Bone marrow (tissue), 2 donors: ENCODE data around the gene PCDH12.
A peak's percentile ranks its signal among the peaks of the same experiment; 100 is the strongest.

Experiments
- DNase-seq, 2 donors: peaks; one replicate each; lab custom pipeline; 2025; lab: John Stamatoyannopoulos, UW

Gene PCDH12

GRCh38 chr5:141966275-141966962 lies 8.4 kb upstream of the PCDH12 start:
- DNase-seq, result no peak

DNA sequence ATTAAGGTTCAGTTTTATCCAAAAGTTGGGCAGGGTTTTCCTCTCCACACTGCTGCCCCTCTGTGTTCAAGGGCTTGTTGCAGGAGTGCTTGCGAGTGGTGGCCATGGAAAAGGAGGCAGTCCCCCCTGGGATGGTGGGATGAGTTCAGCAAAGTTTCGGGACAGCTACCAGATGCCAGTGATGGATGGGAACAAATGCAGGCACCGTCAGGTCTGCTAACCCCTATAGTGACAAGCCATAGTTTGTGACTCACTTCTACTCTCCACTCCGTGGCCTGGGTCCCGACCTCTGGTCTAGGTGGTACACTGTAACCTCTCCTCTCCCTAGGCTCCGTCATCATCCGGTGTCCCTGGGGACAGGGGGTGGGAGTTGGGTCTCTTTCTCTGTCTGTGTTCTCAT lies 7.1 kb upstream of the PCDH12 start:
- DNase-seq, result no peak

DNA sequence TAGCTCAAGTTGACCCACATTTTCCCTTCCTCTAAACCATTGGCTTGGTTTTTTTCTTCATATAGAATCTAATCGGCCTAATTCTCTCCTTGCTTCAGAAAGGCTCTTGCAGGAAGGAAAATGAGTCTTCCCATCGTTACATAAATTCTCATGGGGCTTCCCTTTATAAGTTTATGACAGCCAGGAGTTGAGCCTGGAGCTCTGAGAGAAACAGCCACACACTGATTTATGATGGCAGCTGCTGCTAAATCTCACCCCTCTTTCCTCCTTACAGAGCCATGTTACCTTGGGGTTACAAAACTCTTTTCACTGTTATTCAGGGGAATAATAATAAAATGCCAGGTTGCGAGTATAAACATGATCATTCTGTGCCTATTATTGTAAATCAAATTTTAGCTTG lies 5.7 kb upstream of the PCDH12 start:
- DNase-seq, result no peak

DNA sequence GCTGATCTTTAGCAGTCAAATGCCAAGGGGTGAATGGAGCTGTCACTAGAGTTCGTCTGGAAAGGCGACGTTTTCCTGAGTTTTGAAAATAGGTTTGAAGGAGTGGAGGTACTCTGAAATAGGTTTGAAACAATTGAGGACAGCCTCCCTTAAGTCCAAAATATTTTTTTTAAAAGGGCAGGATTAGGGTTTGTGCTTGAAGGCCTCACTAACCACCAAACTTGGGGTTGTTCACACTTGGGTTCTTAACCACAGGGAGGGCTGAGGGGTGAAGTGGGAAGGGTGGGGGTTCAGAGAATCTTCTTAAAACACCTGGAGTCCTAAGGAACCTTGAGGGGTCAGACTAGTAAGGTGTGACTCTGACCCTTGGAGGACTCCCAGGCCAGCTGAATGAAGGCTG lies 3.5 kb upstream of the PCDH12 start:
- no peak for DNase-seq

DNA sequence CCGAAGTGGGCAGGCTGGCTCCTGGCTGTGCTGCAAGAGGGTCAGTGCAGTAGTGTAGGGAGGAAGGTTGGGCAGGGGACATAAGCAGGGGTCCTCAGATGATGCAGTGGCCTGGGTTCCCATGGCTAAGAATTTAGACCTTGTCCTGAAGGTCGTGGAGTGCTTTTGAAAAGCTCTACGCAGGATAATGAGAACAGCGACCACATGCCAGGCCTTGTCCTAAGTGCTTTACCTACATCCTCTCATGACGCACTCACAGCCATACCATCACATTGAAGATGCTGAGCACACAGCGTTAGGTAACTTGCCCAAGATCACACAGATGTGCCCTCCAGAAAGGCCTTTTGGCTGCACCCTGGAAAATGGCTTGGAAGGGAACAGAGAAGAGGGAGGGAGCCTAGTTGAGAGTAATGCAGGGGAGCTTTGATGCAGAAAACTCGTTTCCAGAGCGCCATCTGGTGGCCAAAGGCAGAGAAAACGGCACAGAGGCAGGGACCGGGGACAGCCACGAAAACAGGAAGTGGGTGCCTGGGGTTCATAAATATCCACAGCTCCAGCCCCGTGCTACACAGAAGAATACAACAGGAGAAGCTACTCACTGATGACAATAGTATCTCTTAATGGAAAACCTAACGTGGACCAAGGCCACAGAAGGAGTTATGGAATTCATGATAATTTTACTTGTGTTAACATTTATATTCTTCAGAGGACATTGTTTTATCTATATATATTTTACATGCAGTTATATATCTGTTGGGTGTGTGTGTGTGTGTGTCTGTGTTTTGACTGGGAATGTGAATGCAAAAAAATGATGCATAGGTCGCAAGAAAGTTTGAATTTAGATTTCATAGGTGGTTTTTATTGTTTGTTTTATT lies 2.7 kb upstream of the PCDH12 start:
- peak; percentile 69 to 90 for DNase-seq

DNA sequence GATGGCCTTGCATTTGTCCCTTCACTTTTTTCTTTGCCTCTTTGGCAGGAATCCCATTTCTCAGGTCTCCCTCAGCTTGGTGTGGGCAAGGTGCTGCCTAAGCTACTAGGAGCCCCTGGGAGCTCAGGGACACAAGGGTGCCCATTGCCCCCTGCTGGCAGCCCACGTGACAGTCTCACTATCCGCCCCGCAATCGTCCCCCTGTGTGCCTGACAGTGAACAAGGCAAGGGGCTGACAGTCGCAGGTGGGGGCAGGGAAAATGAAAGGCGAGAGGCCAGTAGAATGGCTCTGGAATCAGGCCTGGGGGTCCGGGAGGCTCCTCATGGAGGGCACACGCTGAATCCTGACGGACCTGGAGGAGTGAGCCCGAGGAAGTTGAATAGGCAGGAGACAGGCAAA lies 2.0 kb upstream of the PCDH12 start:
- no peak for DNase-seq

DNA sequence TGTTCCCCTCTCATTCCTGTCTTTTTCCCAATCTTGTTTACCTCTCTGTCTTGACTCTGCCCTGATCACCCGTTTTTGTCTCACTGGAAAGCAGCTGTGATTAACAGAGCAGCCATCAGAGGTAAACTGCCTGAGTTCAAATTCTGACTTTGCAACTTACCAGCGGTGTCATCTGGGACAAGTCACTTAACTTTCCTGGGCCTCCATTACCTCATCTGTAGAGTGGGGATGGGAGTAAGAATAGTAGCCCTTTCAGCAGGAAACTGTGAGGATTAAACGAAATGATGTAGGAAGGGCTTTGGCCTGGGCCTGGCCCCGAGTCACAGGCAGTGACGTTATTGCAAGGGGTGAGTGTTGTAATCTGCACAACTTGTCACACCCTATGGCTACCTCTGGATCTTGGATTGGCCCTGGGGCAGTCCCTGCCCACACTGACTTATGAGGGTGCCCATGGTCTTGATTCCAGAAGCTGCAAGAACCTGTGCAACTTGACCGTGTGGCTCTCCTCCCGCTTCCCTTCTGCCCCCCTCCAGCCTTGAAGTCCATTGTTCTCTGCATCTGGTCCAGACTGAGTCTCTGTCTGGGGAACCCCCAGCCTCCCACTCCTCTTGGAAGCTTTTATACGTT lies 657 bp upstream of the PCDH12 start:
- peak in 1 of 2 donors; percentile 20 for DNase-seq

- DNase-seq, result no peak
These were observed 520 bp downstream of the PCDH12 start for GRCh38 chr5:141957367-141957996.

DNA sequence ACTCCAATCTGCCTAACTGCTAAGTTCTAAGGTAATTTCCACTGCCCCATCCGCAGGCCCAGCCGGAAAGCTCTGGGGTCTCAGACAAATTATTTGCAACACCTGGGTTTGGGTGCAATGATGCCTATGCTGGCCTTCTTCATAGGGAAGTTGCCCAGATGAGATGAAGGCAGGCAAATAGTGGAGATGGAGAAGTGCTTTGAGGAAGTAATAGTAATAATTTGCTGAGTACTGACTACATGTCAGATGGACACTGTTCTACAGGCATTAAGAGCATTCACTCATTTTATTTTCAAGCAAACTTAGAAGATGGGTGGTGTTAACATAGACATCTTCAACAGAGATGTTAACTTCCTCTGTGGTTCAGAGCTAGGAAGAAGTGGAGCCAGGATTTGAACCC lies 3.8 kb downstream of the PCDH12 start:
- DNase-seq, result no peak

DNA sequence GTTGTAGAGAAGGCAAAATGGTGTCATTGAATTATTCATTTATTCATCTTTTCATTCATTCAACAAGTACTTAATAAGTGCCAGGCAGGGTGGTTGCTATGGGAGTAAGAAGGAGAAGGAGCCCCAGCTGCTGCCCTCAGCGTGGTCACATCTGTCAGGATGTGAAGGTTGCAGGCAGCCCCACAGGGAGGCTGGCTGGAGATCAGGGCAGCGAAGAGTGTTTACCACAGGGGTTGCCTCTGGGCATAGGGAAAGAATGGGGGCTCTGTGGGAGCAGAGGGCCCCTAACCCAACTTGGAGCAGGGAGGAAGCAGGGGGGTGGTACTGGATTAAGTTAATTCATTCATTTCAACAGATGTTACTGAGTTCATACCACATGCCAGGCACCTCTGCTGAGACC lies 6.0 kb downstream of the PCDH12 start:
- no peak for DNase-seq

GRCh38 chr5:141951332-141951781 lies 6.6 kb downstream of the PCDH12 start:
- no peak for DNase-seq

DNA sequence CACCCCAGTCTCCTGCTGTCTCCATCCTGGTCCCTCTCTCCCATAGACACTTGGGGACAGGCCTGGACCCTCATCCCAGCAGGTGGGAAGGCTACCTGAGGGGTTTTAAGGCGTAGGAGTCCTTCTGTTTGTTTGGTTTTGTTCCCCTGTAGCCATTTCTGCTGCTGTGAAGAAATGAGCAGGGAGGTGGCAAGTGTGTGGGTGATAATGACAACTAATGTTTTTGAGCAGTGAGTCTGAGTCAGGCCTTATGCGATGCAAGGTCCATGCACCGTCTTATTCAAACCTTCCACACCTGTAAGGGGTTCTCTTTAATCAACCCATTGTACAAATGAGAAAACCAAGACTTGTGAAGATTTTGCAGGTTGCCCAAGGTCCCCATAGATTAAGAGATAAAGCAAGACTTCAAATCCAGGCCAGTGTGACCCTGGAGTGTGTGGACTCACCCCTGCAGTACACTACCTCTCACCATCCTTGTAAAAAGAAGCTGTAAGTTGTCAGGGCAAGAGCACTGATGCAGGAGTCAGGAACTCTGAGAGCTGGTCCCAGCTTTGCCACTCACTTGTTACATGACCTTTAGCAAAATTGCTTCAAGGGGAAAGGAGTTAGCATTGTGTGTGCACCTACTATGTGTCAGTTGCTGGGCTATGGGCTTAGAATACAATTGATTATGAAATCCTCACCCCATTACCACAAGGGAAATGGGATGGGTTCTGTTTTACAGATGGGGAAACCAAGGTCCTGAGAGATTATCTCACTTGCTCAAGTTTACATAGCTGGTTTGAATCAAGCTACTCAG lies 7.6 kb downstream of the PCDH12 start:
- no peak for DNase-seq

DNA sequence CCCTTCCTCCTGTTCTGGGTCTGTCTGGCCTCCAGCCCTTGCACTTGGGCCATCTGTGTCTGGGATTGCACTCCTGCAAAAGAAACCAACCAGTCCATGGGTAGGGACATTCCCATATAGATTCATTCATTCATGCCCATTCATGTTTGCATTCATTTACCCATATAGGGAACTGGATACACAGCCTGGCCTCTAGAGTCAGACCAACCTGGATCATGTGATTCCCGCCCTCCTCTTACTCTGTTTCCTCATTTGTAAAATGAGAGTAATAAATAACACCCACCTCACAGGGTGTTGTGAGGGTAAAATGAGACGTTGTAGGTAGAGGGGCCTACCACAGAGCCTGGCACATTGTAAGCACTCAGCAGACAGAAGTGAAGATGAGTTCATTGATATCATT lies 8.5 kb downstream of the PCDH12 start:
- no peak for DNase-seq

GRCh38 chr5:141948812-141949211 lies 9.2 kb downstream of the PCDH12 start:
- DNase-seq, result no peak

DNA sequence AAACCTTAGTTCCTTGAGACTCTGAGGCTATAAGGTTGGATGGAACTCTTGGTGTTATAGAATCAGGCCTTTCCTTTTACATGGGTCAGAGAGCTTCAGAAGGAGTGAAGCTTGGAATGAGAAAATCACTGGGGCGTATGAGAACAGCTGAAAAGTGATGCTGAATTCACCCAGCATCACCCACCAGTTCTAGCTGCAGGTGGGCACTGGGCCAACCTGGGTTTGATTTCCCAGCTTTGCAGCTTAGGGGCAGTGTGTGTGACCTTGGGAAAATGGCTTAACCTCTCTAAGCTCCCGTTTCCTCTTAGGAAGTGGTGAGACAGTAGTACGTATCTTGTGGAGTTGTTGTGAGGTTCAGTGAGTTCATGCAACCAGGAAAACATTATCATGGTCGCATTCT lies 10.7 kb downstream of the PCDH12 start:
- DNase-seq, result no peak

GRCh38 chr5:141945511-141946051 lies 12.4 kb downstream of the PCDH12 start:
- no peak for DNase-seq

- no peak for DNase-seq
These were observed 13.9 kb downstream of the PCDH12 start for GRCh38 chr5:141944076-141944475.

- DNase-seq, result no peak
These were observed 15.7 kb downstream of the PCDH12 start for GRCh38 chr5:141942185-141942857.

- no peak for DNase-seq
These were observed 16.2 kb downstream of the PCDH12 start for GRCh38 chr5:141941779-141942178.

DNA sequence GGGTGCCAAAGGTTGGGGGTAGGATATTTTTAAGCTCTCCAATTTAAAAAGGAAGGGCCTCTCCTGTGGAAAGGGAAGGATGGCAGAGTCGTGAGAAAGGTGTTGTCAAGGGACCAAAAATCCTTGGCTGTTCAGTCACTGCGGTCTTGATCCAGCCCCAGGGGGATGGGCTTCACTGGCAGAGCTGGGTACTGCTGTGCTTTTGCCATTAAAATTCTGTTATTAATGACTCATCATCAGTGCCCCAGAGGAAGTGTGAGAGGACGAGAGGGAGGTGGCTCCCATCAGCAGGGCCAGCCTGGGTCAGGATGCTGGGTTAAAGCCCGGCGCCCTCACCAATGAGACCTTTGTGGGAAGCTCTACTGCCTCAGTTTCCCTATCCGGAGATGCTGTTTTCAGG lies 16.7 kb downstream of the PCDH12 start:
- no peak for DNase-seq
